Measurements from ENCODE around the gene PRPF40A.

- no peak for TF ChIP-seq EZH2phosphoT487 (IDR thresholded peaks at IDR 0.05; ENCODE audit: insufficient read depth, low read depth)
- TF ChIP-seq EZH2 (IDR thresholded peaks at IDR 0.05; ENCODE audit: insufficient read depth, poor library complexity, severe bottlenecking) = no peak
These were observed 107.6 kb downstream of the PRPF40A start for GRCh38 chr2:152609699-152610098.
